CD14-positive monocyte (primary cell): ENCODE measurements around the gene SERPINB13. TPM values are rescaled to one million over a fixed set of nuclear protein-coding genes. Genes with fewer than 3 reads are reported as not detected.

ENCODE experiments used
- DNase-seq, 3 donors: peaks; one replicate each; pipeline ENCODE4 v3.0.0-alpha.2; 2011 to 2022
- H2AFZ ChIP-seq: 2 replicates; pipeline ENCODE4 v1.6.0; 2012; ENCODE audit warnings: mild to moderate bottlenecking, low read depth, low read length, inconsistent platforms; ENCODE audit not compliant: insufficient read depth, poor library complexity, severe bottlenecking
- H3K27ac ChIP-seq, 2 donors: 1 replicate in 1 of 2; 2 replicates in 1 of 2; pipeline ENCODE4 v1.5.1; 2012 to 2013; ENCODE audit warnings: low read length in 2 of 2, control low read depth in 1 of 2, inconsistent platforms in 1 of 2, low read depth in 1 of 2, mild to moderate bottlenecking in 1 of 2
- H3K27me3 ChIP-seq, 2 donors: one replicate each; pipeline versions ENCODE4 v1.6.0 to v1.6.1; 2011 to 2013; ENCODE audit warnings: low read length in 2 of 2; ENCODE audit not compliant: control insufficient read depth in 2 of 2, insufficient read depth in 2 of 2
- H3K36me3 ChIP-seq, 2 donors: replicated peaks in 1 of 2; 1 replicate in 1 of 2; 2 replicates in 1 of 2; pipeline versions ENCODE4 v1.5.1 to v1.6.1; 2012 to 2013; ENCODE audit warnings: low read length in 2 of 2, control low read depth in 1 of 2, inconsistent platforms in 1 of 2, mild to moderate bottlenecking in 1 of 2; ENCODE audit not compliant: insufficient read depth in 2 of 2, control insufficient read depth in 1 of 2
- H3K4me1 ChIP-seq, 2 donors: 1 replicate in 1 of 2; 2 replicates in 1 of 2; pipeline versions ENCODE4 v1.5.1 to v1.6.1; 2012 to 2013; ENCODE audit warnings: low read length in 2 of 2, control low read depth in 1 of 2, inconsistent platforms in 1 of 2, mild to moderate bottlenecking in 1 of 2, moderate library complexity in 1 of 2; ENCODE audit not compliant: insufficient read depth in 2 of 2, control insufficient read depth in 1 of 2
- H3K4me2 ChIP-seq: replicated peaks from 2 replicates; pipeline ENCODE3; 2012; ENCODE audit warnings: low read length, moderate library complexity, mild to moderate bottlenecking; ENCODE audit not compliant: poor library complexity, severe bottlenecking; ENCODE audit errors: extremely low read depth
- H3K4me3 ChIP-seq, 3 experiments: fragments of 200-600 bp in 1 of 3; sonication (generic) in 1 of 3; replicated peaks in 1 of 3; 1 replicate in 2 of 3; 2 replicates in 1 of 3; pipeline ENCODE4 v1.5.1; 2011 to 2013; ENCODE audit warnings: low read length in 3 of 3, mild to moderate bottlenecking in 3 of 3, control low read depth in 2 of 3, low read depth in 2 of 3, inconsistent platforms in 1 of 3, moderate library complexity in 1 of 3
- H3K79me2 ChIP-seq: 2 replicates; pipeline ENCODE4 v1.6.0; 2012; ENCODE audit warnings: mild to moderate bottlenecking, control low read depth, inconsistent platforms, low read length, moderate library complexity; ENCODE audit not compliant: insufficient read depth
- H3K9ac ChIP-seq: 2 replicates; pipeline ENCODE4 v1.6.0; 2017; ENCODE audit warnings: low read length, mild to moderate bottlenecking; ENCODE audit not compliant: insufficient read depth, poor library complexity, severe bottlenecking
- H3K9me3 ChIP-seq, 2 donors: replicated peaks in 1 of 2; 1 replicate in 1 of 2; 2 replicates in 1 of 2; pipeline versions ENCODE4 v1.5.1 to v1.6.1; 2012 to 2013; ENCODE audit warnings: low read length in 2 of 2, control low read depth in 1 of 2; ENCODE audit not compliant: control insufficient read depth in 1 of 2, insufficient read depth in 1 of 2
- H4K20me1 ChIP-seq: 2 replicates; pipeline ENCODE4 v1.6.0; 2012; ENCODE audit warnings: mild to moderate bottlenecking, low read length, control low read depth, moderate library complexity; ENCODE audit not compliant: insufficient read depth
- H3K27ac Mint-ChIP-seq, 7 donors: one replicate each; pipeline ENCODE4 v1.8.0; 2020; ENCODE audit warnings: mild to moderate bottlenecking in 7 of 7, mixed read lengths in 7 of 7, moderate library complexity in 6 of 7, inconsistent platforms in 2 of 7
- H3K27me3 Mint-ChIP-seq, 3 donors: one replicate each; pipeline ENCODE4 v1.8.0; 2021 to 2022; ENCODE audit warnings: low read depth in 3 of 3, mild to moderate bottlenecking in 3 of 3, mixed read lengths in 3 of 3, moderate library complexity in 3 of 3, inconsistent platforms in 1 of 3
- H3K36me3 Mint-ChIP-seq, 2 donors: one replicate each; pipeline ENCODE4 v1.8.0; 2020; ENCODE audit warnings: mixed read lengths in 2 of 2, inconsistent platforms in 1 of 2, mild to moderate bottlenecking in 1 of 2
- H3K4me1 Mint-ChIP-seq: one replicate; pipeline ENCODE4 v1.8.0; 2020; ENCODE audit warnings: mild to moderate bottlenecking, mixed read lengths
- H3K4me3 Mint-ChIP-seq, 2 donors: one replicate each; pipeline ENCODE4 v1.8.0; 2020; ENCODE audit warnings: mild to moderate bottlenecking in 2 of 2, mixed read lengths in 2 of 2, moderate library complexity in 1 of 2
- H3K9me3 Mint-ChIP-seq, 7 donors: one replicate each; pipeline ENCODE4 v1.8.0; 2020 to 2022; ENCODE audit warnings: mixed read lengths in 7 of 7, mild to moderate bottlenecking in 6 of 7, moderate library complexity in 6 of 7, inconsistent platforms in 2 of 7
- WGBS: methylation state at CpG from one replicate; pipeline ENCODE4 v1.1.5; 2013; ENCODE audit warnings: missing lambda C conversion rate; ENCODE audit not compliant: insufficient coverage; 5-methylcytosine and 5-hydroxymethylcytosine counted together
- intact Hi-C, 2 donors: fragments of 100-400 bp; cut with micrococcal nuclease; formaldehyde crosslinking; loops; one replicate each; pipeline versions ENCODE4 v1.15.0 to v1.15.1; 2023
- polyA plus RNA-seq, 3 donors: library from polyadenylated mRNA; depleted of rRNA in 1 of 3; unstranded in 2 of 3; stranded (reverse) in 1 of 3; fragments of 300-500 nt in 2 of 3; fragments of >200 nt in 1 of 3; fragmentation: Illumina TruSeq in 2 of 3; gene quantifications; 1 replicate in 2 of 3; 2 replicates in 1 of 3; pipeline ENCODE4 v1.2.3, GENCODE V29; 2012 to 2021
- TF ChIP-seq, protein P1 (sequence below): fragments of 200-600 bp; IDR thresholded peaks from one replicate; pipeline ENCODE4 v1.8.0; 2022; ENCODE audit warnings: antibody characterized with exemption, mild to moderate bottlenecking

Gene SERPINB13
- polyA plus RNA-seq, 3 donors: not detected

DNA sequence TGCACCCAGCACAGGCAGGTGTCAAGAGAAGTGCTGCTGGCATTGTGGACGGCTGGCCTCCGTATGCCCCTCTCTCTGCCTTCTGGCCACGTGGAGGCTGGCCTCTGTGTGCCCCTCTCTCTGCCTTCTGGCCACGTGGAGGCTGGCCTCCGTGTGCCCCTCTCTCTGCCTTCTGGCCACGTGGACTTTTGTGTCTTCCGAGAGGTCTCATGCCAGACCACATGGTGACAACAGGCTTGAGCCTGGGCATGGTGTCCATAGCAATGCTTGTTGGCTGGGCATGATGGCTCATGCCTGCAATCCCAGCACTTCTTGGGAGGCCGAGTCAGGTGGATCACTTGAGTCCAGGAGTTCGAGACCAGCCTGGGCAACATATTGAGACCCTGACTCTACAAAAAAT lies 19.3 kb upstream of the SERPINB13 start:
- peaks cover 1% of the 10 kb centered on the region for H3K4me1 Mint-ChIP-seq
- DNase-seq: no peak
- no peak overlapping the region for H3K4me3 ChIP-seq
- H3K36me3 ChIP-seq: no peaks in the 10 kb centered on the region
- H3K27ac ChIP-seq: no peak overlapping the region
- no peaks in the 10 kb centered on the region for H3K27me3 ChIP-seq
- TF ChIP-seq, protein P1, sequence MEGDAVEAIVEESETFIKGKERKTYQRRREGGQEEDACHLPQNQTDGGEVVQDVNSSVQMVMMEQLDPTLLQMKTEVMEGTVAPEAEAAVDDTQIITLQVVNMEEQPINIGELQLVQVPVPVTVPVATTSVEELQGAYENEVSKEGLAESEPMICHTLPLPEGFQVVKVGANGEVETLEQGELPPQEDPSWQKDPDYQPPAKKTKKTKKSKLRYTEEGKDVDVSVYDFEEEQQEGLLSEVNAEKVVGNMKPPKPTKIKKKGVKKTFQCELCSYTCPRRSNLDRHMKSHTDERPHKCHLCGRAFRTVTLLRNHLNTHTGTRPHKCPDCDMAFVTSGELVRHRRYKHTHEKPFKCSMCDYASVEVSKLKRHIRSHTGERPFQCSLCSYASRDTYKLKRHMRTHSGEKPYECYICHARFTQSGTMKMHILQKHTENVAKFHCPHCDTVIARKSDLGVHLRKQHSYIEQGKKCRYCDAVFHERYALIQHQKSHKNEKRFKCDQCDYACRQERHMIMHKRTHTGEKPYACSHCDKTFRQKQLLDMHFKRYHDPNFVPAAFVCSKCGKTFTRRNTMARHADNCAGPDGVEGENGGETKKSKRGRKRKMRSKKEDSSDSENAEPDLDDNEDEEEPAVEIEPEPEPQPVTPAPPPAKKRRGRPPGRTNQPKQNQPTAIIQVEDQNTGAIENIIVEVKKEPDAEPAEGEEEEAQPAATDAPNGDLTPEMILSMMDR: no peak
- peaks cover 0 to 11% (median 4%) of the 10 kb centered on the region in 3 donors for H3K27me3 Mint-ChIP-seq
- H4K20me1 ChIP-seq: no peaks in the 10 kb centered on the region
- H3K36me3 Mint-ChIP-seq: no peaks in the 10 kb centered on the region
- H3K79me2 ChIP-seq: no peaks in the 10 kb centered on the region
- no peak overlapping the region for H3K9ac ChIP-seq
- H2AFZ ChIP-seq: no peak overlapping the region
- intact Hi-C loops: no loop called here
- H3K9me3 Mint-ChIP-seq: no peaks in the 10 kb centered on the region
- WGBS: 90% methylated on average over 9 of the region's 9 CpGs
- peaks cover 0 to 2% of the 10 kb centered on the region in 2 donors for H3K4me1 ChIP-seq
- H3K4me2 ChIP-seq: no peak overlapping the region
- H3K4me3 Mint-ChIP-seq: no peak overlapping the region
- H3K27ac Mint-ChIP-seq: peak overlapping the region in 1 of 7 donors; percentile 77
- H3K9me3 ChIP-seq: no peaks in the 10 kb centered on the region

DNA sequence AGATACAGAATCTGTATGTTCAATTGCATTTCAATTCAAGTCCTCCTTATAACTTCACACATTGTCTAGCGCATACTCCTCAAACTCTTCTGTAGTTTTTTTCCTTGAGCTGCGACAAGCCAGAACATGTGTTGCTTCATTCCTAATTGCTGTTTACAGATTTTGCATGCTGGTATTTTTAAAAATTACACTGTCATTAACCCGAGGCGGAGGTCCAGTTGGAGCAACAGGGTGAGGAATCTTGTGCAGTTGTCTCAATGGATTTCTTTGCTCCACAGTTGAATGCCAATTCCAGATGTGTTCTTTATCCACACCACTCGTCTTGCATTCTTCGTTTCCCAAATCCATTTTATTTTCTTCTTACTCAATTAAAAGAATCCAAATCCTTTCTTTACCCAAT lies 16.4 kb upstream of the SERPINB13 start:
- peaks cover 2 to 4% of the 10 kb centered on the region in 2 donors for H3K4me1 ChIP-seq
- Mint-ChIP-seq H3K27ac (no peak overlapping the region), H3K27me3 (peaks cover 0 to 8% (median 3%) of the 10 kb centered on the region in 3 donors), H3K9me3 (no peaks in the 10 kb centered on the region), H3K36me3 (no peaks in the 10 kb centered on the region), H3K4me1 (peaks cover 2% of the 10 kb centered on the region), H3K4me3 (no peak overlapping the region)
- no peaks in the 10 kb centered on the region for H3K9me3 ChIP-seq
- H3K4me2 ChIP-seq: no peak overlapping the region
- intact Hi-C loops: loop anchor here in 1 of 2 donors (10.0 kb wide), 1 partner anchor 56 kb away; no protein-coding TSS in a partner anchor
- H2AFZ ChIP-seq: no peak overlapping the region
- no peak overlapping the region for H3K9ac ChIP-seq
- no peaks in the 10 kb centered on the region for H3K79me2 ChIP-seq
- DNase-seq: no peak
- TF ChIP-seq, protein P1: no peak
- no peaks in the 10 kb centered on the region for H3K27me3 ChIP-seq
- WGBS: 100% methylated on average over 2 of the region's 6 CpGs
- no peak overlapping the region for H3K27ac ChIP-seq
- H3K4me3 ChIP-seq: no peak overlapping the region
- no peaks in the 10 kb centered on the region for H3K36me3 ChIP-seq
- H4K20me1 ChIP-seq: no peaks in the 10 kb centered on the region
